ENCODE results near the gene FOSB. TPM values are rescaled to one million over a fixed set of nuclear protein-coding genes. Genes with fewer than 3 reads are reported as not detected.
A peak's percentile ranks its signal among the peaks of the same experiment; 100 is the strongest.

The FOSB gene
- total and polyA plus RNA-seq, 9 of the 15 experiments (the other 6 are each of a cell fraction or from before 2014, with no cell fraction given), result 0.11 to 2.7 (median 0.73) TPM

DNA sequence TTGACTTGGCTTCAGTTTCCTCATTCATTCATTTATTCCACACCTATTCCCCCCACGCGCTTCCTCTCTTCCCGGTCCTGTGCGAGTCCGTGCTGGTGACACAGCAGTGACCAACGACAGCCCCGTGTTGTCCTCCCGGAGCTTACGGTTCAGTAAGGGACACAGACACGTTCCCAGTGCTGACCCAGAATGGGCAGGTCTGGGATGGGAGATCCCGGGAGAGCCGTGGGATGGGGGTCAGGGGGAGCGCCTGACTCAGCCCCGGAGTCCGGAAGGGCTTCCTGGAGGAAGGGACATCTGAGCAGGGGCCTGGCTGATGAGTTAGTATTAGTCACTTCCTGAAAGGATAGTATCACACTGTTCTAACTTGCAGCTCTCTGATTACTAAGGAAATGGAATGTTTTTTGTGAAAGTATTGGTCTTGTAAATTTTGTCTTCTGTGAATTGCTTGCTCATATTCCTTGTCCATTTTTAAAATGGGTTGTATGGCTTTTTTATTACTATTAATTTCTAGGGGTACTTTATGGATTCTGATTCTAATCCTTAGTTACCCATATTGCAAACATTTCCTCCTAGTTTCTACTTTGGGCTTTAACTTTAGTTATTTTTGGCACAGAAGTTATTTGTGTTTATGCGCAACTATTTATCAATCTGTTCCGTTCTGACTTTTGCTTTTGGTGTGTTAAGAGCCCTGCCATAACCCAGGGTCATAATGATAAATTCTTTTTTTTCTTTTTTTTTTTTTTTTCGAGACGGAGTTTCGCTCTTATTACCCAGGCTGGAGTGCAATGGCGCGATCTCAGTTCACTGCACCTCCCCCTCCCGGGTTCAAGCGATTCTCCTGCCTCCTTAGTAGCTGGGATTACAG is 43.4 kb upstream of the FOSB start (continued):
- TF ChIP-seq BRD4 (IDR thresholded peaks at IDR 0.05), result peak; percentile 62; the same call in 1 of the 2 replicates
- peak in 1 of 2 experiments; percentile 49; a peak in 1 of 3 replicates for TF ChIP-seq CBX3 (IDR thresholded peaks at IDR 0.05; ENCODE audit: borderline replicate concordance in 1 of 2, low read length in 2 of 2)
- TF ChIP-seq, protein P1, sequence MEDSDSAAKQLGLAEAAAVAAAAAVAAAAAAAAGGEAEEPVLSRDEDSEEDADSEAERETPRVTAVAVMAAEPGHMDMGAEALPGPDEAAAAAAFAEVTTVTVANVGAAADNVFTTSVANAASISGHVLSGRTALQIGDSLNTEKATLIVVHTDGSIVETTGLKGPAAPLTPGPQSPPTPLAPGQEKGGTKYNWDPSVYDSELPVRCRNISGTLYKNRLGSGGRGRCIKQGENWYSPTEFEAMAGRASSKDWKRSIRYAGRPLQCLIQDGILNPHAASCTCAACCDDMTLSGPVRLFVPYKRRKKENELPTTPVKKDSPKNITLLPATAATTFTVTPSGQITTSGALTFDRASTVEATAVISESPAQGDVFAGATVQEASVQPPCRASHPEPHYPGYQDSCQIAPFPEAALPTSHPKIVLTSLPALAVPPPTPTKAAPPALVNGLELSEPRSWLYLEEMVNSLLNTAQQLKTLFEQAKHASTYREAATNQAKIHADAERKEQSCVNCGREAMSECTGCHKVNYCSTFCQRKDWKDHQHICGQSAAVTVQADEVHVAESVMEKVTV (CRISPR knock-in tag; IDR thresholded peaks at IDR 0.05), result no peak; the same call in 1 of the 2 replicates
- TF ChIP-seq NFE2L1 (tag; IDR thresholded peaks at IDR 0.05; ENCODE audit: borderline replicate concordance, low read depth), result no peak
- TF ChIP-seq, protein P2, sequence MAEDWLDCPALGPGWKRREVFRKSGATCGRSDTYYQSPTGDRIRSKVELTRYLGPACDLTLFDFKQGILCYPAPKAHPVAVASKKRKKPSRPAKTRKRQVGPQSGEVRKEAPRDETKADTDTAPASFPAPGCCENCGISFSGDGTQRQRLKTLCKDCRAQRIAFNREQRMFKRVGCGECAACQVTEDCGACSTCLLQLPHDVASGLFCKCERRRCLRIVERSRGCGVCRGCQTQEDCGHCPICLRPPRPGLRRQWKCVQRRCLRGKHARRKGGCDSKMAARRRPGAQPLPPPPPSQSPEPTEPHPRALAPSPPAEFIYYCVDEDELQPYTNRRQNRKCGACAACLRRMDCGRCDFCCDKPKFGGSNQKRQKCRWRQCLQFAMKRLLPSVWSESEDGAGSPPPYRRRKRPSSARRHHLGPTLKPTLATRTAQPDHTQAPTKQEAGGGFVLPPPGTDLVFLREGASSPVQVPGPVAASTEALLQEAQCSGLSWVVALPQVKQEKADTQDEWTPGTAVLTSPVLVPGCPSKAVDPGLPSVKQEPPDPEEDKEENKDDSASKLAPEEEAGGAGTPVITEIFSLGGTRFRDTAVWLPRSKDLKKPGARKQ (CRISPR knock-in tag; IDR thresholded peaks at IDR 0.05), result no peak
- no peak for TF ChIP-seq ZNF785 (CRISPR knock-in tag; IDR thresholded peaks at IDR 0.05)
- no peak for TF ChIP-seq KLF6 (CRISPR knock-in tag; IDR thresholded peaks at IDR 0.05; ENCODE audit: borderline replicate concordance)
- TF ChIP-seq ASH1L (IDR thresholded peaks at IDR 0.05; ENCODE audit: borderline replicate concordance, low read depth, partially characterized antibody), result peak; percentile 21
- TF ChIP-seq, protein P3, sequence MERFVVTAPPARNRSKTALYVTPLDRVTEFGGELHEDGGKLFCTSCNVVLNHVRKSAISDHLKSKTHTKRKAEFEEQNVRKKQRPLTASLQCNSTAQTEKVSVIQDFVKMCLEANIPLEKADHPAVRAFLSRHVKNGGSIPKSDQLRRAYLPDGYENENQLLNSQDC (CRISPR knock-in tag; IDR thresholded peaks at IDR 0.05), result no peak
- TF ChIP-seq RAD21 (CRISPR knock-in tag; conservative IDR thresholded peaks at IDR 0.05 in 1 of 2, IDR thresholded peaks at IDR 0.05 in 1 of 2), result no peak
- TF ChIP-seq, protein P4, sequence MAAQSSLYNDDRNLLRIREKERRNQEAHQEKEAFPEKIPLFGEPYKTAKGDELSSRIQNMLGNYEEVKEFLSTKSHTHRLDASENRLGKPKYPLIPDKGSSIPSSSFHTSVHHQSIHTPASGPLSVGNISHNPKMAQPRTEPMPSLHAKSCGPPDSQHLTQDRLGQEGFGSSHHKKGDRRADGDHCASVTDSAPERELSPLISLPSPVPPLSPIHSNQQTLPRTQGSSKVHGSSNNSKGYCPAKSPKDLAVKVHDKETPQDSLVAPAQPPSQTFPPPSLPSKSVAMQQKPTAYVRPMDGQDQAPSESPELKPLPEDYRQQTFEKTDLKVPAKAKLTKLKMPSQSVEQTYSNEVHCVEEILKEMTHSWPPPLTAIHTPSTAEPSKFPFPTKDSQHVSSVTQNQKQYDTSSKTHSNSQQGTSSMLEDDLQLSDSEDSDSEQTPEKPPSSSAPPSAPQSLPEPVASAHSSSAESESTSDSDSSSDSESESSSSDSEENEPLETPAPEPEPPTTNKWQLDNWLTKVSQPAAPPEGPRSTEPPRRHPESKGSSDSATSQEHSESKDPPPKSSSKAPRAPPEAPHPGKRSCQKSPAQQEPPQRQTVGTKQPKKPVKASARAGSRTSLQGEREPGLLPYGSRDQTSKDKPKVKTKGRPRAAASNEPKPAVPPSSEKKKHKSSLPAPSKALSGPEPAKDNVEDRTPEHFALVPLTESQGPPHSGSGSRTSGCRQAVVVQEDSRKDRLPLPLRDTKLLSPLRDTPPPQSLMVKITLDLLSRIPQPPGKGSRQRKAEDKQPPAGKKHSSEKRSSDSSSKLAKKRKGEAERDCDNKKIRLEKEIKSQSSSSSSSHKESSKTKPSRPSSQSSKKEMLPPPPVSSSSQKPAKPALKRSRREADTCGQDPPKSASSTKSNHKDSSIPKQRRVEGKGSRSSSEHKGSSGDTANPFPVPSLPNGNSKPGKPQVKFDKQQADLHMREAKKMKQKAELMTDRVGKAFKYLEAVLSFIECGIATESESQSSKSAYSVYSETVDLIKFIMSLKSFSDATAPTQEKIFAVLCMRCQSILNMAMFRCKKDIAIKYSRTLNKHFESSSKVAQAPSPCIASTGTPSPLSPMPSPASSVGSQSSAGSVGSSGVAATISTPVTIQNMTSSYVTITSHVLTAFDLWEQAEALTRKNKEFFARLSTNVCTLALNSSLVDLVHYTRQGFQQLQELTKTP (IDR thresholded peaks at IDR 0.05; ENCODE audit: low read depth in 1 of 2, partially characterized antibody in 2 of 2), result peak; percentile 28 to 78
- TF ChIP-seq NR2C2 (CRISPR knock-in tag; IDR thresholded peaks at IDR 0.05), result 0 out of 2 replicates have a peak, but pooled peaks have one; percentile 6
- peak; percentile 58; the same call in 1 of the 2 replicates for TF ChIP-seq NR2C2 (tag; IDR thresholded peaks at IDR 0.05)
- TF ChIP-seq, protein P5, sequence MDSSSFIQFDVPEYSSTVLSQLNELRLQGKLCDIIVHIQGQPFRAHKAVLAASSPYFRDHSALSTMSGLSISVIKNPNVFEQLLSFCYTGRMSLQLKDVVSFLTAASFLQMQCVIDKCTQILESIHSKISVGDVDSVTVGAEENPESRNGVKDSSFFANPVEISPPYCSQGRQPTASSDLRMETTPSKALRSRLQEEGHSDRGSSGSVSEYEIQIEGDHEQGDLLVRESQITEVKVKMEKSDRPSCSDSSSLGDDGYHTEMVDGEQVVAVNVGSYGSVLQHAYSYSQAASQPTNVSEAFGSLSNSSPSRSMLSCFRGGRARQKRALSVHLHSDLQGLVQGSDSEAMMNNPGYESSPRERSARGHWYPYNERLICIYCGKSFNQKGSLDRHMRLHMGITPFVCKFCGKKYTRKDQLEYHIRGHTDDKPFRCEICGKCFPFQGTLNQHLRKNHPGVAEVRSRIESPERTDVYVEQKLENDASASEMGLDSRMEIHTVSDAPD (CRISPR knock-in tag; IDR thresholded peaks at IDR 0.05), result no peak
- peak; percentile 99 for TF ChIP-seq ETV1 (tag; conservative IDR thresholded peaks at IDR 0.05; ENCODE audit: low read depth)
- no peak for TF ChIP-seq CEBPB (tag; IDR thresholded peaks at IDR 0.05)
